ENCODE results near the gene SLC16A4.

SLC16A4 gene

GRCh38 chr1:110321846-110322245, 69.0 kb downstream of the SLC16A4 start:
- DNase-seq = no peak

GRCh38 chr1:110321045-110321444, 69.8 kb downstream of the SLC16A4 start:
- no peak for DNase-seq

GRCh38 chr1:110320168-110320518, 70.7 kb downstream of the SLC16A4 start:
- DNase-seq = no peak

- DNase-seq = no peak
Measured at GRCh38 chr1:110319332-110320167, 71.3 kb downstream of the SLC16A4 start.

- DNase-seq = no peak
Measured at GRCh38 chr1:110318046-110318445, 72.8 kb downstream of the SLC16A4 start.

- DNase-seq = no peak
Measured at GRCh38 chr1:110316735-110317134, 74.1 kb downstream of the SLC16A4 start.
